IMR-90 (cell line): ENCODE measurements around the gene SEC14L1. TPM values are rescaled to one million over a fixed set of nuclear protein-coding genes. Genes with fewer than 3 reads are reported as not detected.

ENCODE experiments used
- ATAC-seq: fragments of 200-7000 bp; cut with Tn5 transposase; 2 replicates; pipeline ENCODE4 v1.9.1; 2020; ENCODE audit warnings: low read depth, mild to moderate bottlenecking, moderate library complexity
- BruUV-seq: library from RNA; stranded (reverse); fragments of 400-500 nt; replicated peaks from 2 replicates; lab custom pipeline; 2021; lab: Mats Ljungman, UMichigan
- CTCF ChIA-PET: fragments of 300-600 bp; formaldehyde crosslinking; extraction: SDS; loops from one replicate; lab custom pipeline; 2021; ENCODE audit warnings: antibody characterized with exemption; lab: Yijun Ruan, JAX
- POLR2A ChIA-PET: fragments of 300-600 bp; sonication (Branson Sonifier 250); formaldehyde crosslinking; loops from one replicate; lab custom pipeline; 2022; ENCODE audit warnings: antibody characterized with exemption; ENCODE audit not compliant: unreplicated experiment; lab: Charles Lee
- DNase-seq: peaks from one replicate; pipeline ENCODE4 v3.0.0; 2013
- H2AFZ ChIP-seq: replicated peaks from 2 replicates; pipeline ENCODE3; 2013; ENCODE audit warnings: low read length, mild to moderate bottlenecking; ENCODE audit not compliant: poor library complexity
- H2AK5ac ChIP-seq: 2 replicates; pipeline ENCODE4 v1.6.1; 2013; ENCODE audit warnings: low read depth, low read length, inconsistent platforms
- H2AK9ac ChIP-seq: replicated peaks from 2 replicates; pipeline ENCODE3; 2013; ENCODE audit warnings: mild to moderate bottlenecking, low read depth, low read length, moderate library complexity; ENCODE audit not compliant: poor library complexity
- H2BK120ac ChIP-seq: 2 replicates; pipeline ENCODE4 v1.6.1; 2013; ENCODE audit warnings: low read depth, low read length, inconsistent platforms
- H2BK15ac ChIP-seq: 3 replicates; pipeline ENCODE4 v1.6.1; 2013; ENCODE audit warnings: low read depth, low read length, inconsistent platforms
- H2BK20ac ChIP-seq: 2 replicates; pipeline ENCODE4 v1.6.1; 2013; ENCODE audit warnings: low read depth, mild to moderate bottlenecking, inconsistent platforms, low read length, moderate library complexity
- H2BK5ac ChIP-seq: 2 replicates; pipeline ENCODE4 v1.6.1; 2013; ENCODE audit warnings: mild to moderate bottlenecking, low read depth, low read length, inconsistent platforms; ENCODE audit not compliant: poor library complexity, severe bottlenecking
- H3K14ac ChIP-seq: replicated peaks from 2 replicates; pipeline ENCODE4 v1.6.1; 2013; ENCODE audit warnings: low read depth, low read length, inconsistent platforms
- H3K18ac ChIP-seq: 2 replicates; pipeline ENCODE4 v1.6.1; 2013; ENCODE audit warnings: low read depth, low read length, control low read depth
- H3K23ac ChIP-seq: 2 replicates; pipeline ENCODE4 v1.6.1; 2013; ENCODE audit warnings: low read depth, low read length, inconsistent platforms
- H3K27ac ChIP-seq: 2 replicates; pipeline ENCODE4 v1.5.1; 2013; ENCODE audit warnings: mild to moderate bottlenecking, control low read depth, low read length; ENCODE audit not compliant: insufficient read depth
- H3K27me3 ChIP-seq: 2 replicates; pipeline ENCODE4 v1.6.1; 2013; ENCODE audit warnings: low read length; ENCODE audit not compliant: control insufficient read depth, insufficient read depth
- H3K36me3 ChIP-seq: 2 replicates; pipeline ENCODE4 v1.6.1; 2013; ENCODE audit warnings: low read length, mixed read lengths; ENCODE audit not compliant: control insufficient read depth, insufficient read depth
- H3K4ac ChIP-seq: 2 replicates; pipeline ENCODE4 v1.6.1; 2013; ENCODE audit warnings: low read depth, low read length, inconsistent platforms
- H3K4me1 ChIP-seq: 2 replicates; pipeline ENCODE4 v1.6.1; 2013; ENCODE audit warnings: low read length, mixed read lengths; ENCODE audit not compliant: control insufficient read depth, insufficient read depth
- H3K4me2 ChIP-seq: 2 replicates; pipeline ENCODE4 v1.6.1; 2013; ENCODE audit warnings: low read depth, mild to moderate bottlenecking, control low read depth, low read length, moderate library complexity
- H3K4me3 ChIP-seq: 2 replicates; pipeline ENCODE4 v1.5.1; 2013; ENCODE audit warnings: low read depth, mild to moderate bottlenecking, control low read depth, low read length, moderate library complexity; ENCODE audit not compliant: insufficient read depth
- H3K56ac ChIP-seq: 2 replicates; pipeline ENCODE4 v1.6.1; 2013; ENCODE audit warnings: low read length, inconsistent platforms; ENCODE audit not compliant: insufficient read depth; ENCODE audit errors: extremely low read depth
- H3K79me1 ChIP-seq, 2 experiments: 2 replicates each; pipeline ENCODE4 v1.6.1; 2013; ENCODE audit warnings: low read length in 2 of 2, inconsistent platforms in 1 of 2, low read depth in 1 of 2
- H3K9ac ChIP-seq: 2 replicates; pipeline ENCODE4 v1.6.1; 2013; ENCODE audit warnings: low read depth, low read length, control low read depth
- H3K9me1 ChIP-seq: 2 replicates; pipeline ENCODE4 v1.6.1; 2013; ENCODE audit warnings: low read length, inconsistent platforms; ENCODE audit not compliant: insufficient read depth
- H3K9me3 ChIP-seq: 2 replicates; pipeline ENCODE4 v1.6.1; 2013; ENCODE audit warnings: low read length; ENCODE audit not compliant: control insufficient read depth, insufficient read depth
- H4K20me1 ChIP-seq: 2 replicates; pipeline ENCODE4 v1.6.1; 2013; ENCODE audit warnings: low read length, inconsistent platforms; ENCODE audit not compliant: insufficient read depth
- H4K5ac ChIP-seq: 2 replicates; pipeline ENCODE4 v1.6.1; 2013; ENCODE audit warnings: mild to moderate bottlenecking, low read depth, low read length, control low read depth
- H4K8ac ChIP-seq, 2 experiments: 2 replicates each; pipeline ENCODE4 v1.6.1; 2013; ENCODE audit warnings: low read depth in 2 of 2, low read length in 2 of 2, control low read depth in 1 of 2, inconsistent platforms in 1 of 2
- H4K91ac ChIP-seq: 2 replicates; pipeline ENCODE4 v1.6.1; 2013; ENCODE audit warnings: low read depth, low read length, inconsistent platforms; ENCODE audit not compliant: insufficient read depth
- NFE2L2 ChIP-seq: fragments of 150-350 bp; IDR thresholded peaks from 2 replicates; pipeline ENCODE4 v1.6.1; 2016; ENCODE audit warnings: low read depth, mild to moderate bottlenecking, low read length
- WGBS, 2 experiments: methylation state at CpG; one replicate each; pipeline versions ENCODE4 v1.1.5 to v1.1.7; 2013; ENCODE audit warnings: missing lambda C conversion rate in 2 of 2; ENCODE audit not compliant: insufficient read length in 1 of 2; ENCODE audit errors: extremely low coverage in 2 of 2; 5-methylcytosine and 5-hydroxymethylcytosine counted together
- dilution Hi-C: fragments of 300-500 bp; cut with HindIII; formaldehyde crosslinking; loops from one replicate; pipeline ENCODE4 v1.14.3; 2018; ENCODE audit warnings: low sequenced_read_pairs; ENCODE audit not compliant: unreplicated experiment
- in situ Hi-C: fragments of 300-500 bp; cut with MboI; formaldehyde crosslinking; loops from 3 replicates; pipeline ENCODE4 v1.14.3; 2019; ENCODE audit warnings: low sequenced_read_pairs, inconsistent platforms, mixed read lengths
- intact Hi-C: fragments of 100-400 bp; cut with micrococcal nuclease; formaldehyde crosslinking; loops from 2 replicates; pipeline ENCODE4 v1.10.0; 2022
- polyA plus RNA-seq, 3 experiments: library from polyadenylated mRNA; depleted of rRNA; stranded (reverse); fragments of >200 nt; gene quantifications; 2 replicates each; pipeline ENCODE4 v1.2.3, GENCODE V29; 2012; ENCODE audit warnings: low replicate concordance in 1 of 3
- total RNA-seq: library from RNA; depleted of rRNA; stranded (reverse); fragments of >200 nt; gene quantifications from 2 replicates; pipeline ENCODE4 v1.2.3, GENCODE V29; 2012

Gene SEC14L1
- total and polyA plus RNA-seq, 2 of the 4 experiments (the other 2 are of a cell fraction) = 24.9 to 35.8 TPM

GRCh38 chr17:77167472-77168306, 26.9 kb downstream of the SEC14L1 start:
- H3K18ac ChIP-seq = no peak overlapping the region
- no peaks in the 10 kb centered on the region for H3K27me3 ChIP-seq
- no CpG with 5 or more reads among the region's 12 CpGs for WGBS, 2 experiments
- ChIA-PET CTCF (interaction anchor here (0.5 to 0.6 kb wide), 3 partner anchors 11 to 109 kb away, joined by 3 to 6 read pairs (median 3); no protein-coding TSS in a partner anchor), POLR2A (no interaction called here)
- no peak overlapping the region for H4K5ac ChIP-seq
- no peak overlapping the region for H2BK20ac ChIP-seq
- peaks cover 10% of the 10 kb centered on the region for H3K9me1 ChIP-seq
- H4K8ac ChIP-seq = no peak overlapping the region
- TF ChIP-seq NFE2L2 = no peak
- H2AK5ac ChIP-seq = no peak overlapping the region
- no peak overlapping the region for H3K4ac ChIP-seq
- H3K27ac ChIP-seq = no peak overlapping the region
- H3K4me3 ChIP-seq = no peak overlapping the region
- H4K91ac ChIP-seq = no peak overlapping the region
- no peak overlapping the region for H2BK15ac ChIP-seq
- peaks cover 9% of the 10 kb centered on the region for H3K9me3 ChIP-seq
- dilution Hi-C loops (no loop called here), intact Hi-C loops (no loop called here), in situ Hi-C loops (no loop called here)
- H2AFZ ChIP-seq = no peak overlapping the region
- no peak overlapping the region for H3K14ac ChIP-seq
- H2BK120ac ChIP-seq = no peak overlapping the region
- peaks cover 48 to 93% of the 10 kb centered on the region in 2 experiments for H3K79me1 ChIP-seq
- H4K20me1 ChIP-seq = peaks cover 69% of the 10 kb centered on the region
- peaks cover 17% of the 10 kb centered on the region for H3K4me1 ChIP-seq
- no TSS peak for BruUV-seq
- H3K23ac ChIP-seq = no peak overlapping the region
- no peak overlapping the region for H2AK9ac ChIP-seq
- peaks cover 3% of the 10 kb centered on the region for H3K36me3 ChIP-seq
- ATAC-seq (no peak), DNase-seq (no peak)
- no peak overlapping the region for H3K4me2 ChIP-seq
- H3K9ac ChIP-seq = no peak overlapping the region
- H2BK5ac ChIP-seq = no peak overlapping the region
- H3K56ac ChIP-seq = no peak overlapping the region
